GM12878 (cell line): ENCODE data around the gene NFKBIE. TPM values are rescaled to one million over a fixed set of nuclear protein-coding genes. Genes with fewer than 3 reads are reported as not detected.

Experiments
- ATAC-seq: fragments of 200-7000 bp; cut with Tn5 transposase; 3 replicates; pipeline ENCODE4 v1.9.1; 2020; ENCODE audit warnings: mild to moderate bottlenecking, moderate library complexity
- BruUV-seq: library from RNA; stranded (reverse); fragments of 400-500 nt; replicated peaks from 2 replicates; lab custom pipeline; 2021; lab: Mats Ljungman, UMichigan
- CTCF ChIA-PET: fragments of 300-600 bp; sonication (Branson Sonifier 250); formaldehyde crosslinking; extraction: SDS; loops from one replicate; lab custom pipeline; 2021; ENCODE audit warnings: inconsistent platforms; lab: Yijun Ruan, JAX
- POLR2A ChIA-PET: fragments of 350-600 bp; formaldehyde crosslinking; extraction: SDS; loops from one replicate; lab custom pipeline; 2021; ENCODE audit warnings: inconsistent platforms; lab: Charles Lee
- RAD21 ChIA-PET: fragments of 300-600 bp; sonication (Branson Sonifier 250); formaldehyde crosslinking; loops from one replicate; lab custom pipeline; 2023; ENCODE audit warnings: antibody characterized with exemption; ENCODE audit not compliant: unreplicated experiment; lab: Charles Lee
- SMC1A ChIA-PET: fragments of 300-600 bp; sonication (Branson Sonifier 250); formaldehyde crosslinking; loops from one replicate; lab custom pipeline; 2023; ENCODE audit not compliant: unreplicated experiment, uncharacterized antibody; lab: Charles Lee
- DNase-seq: peaks from one replicate; pipeline ENCODE4 v3.0.0-alpha.2; 2011; ENCODE audit warnings: low read depth, low spot score
- FAIRE-seq: peaks from 3 replicates; lab custom pipeline; 2011; peaks lifted over from hg19 to GRCh38; lab: Jason Lieb, UNC
- H2AFZ ChIP-seq: 2 replicates; pipeline ENCODE4 v1.6.0; 2011; ENCODE audit warnings: low read depth, low read length, control low read depth; ENCODE audit not compliant: control insufficient read depth
- H3K27ac ChIP-seq: 2 replicates; pipeline ENCODE4 v1.5.1; 2011; ENCODE audit warnings: control low read depth; ENCODE audit not compliant: control insufficient read depth, insufficient read depth
- H3K27me3 ChIP-seq, 2 experiments: replicated peaks in 1 of 2; 2 replicates each; pipeline versions ENCODE4 v1.6.0 to v1.6.1; 2011; ENCODE audit warnings: low read length in 1 of 2; ENCODE audit not compliant: control insufficient read depth in 2 of 2, insufficient read depth in 2 of 2
- H3K36me3 ChIP-seq, 2 experiments: 2 replicates each; pipeline ENCODE4 v1.5.1; 2011; ENCODE audit warnings: low read length in 1 of 2; ENCODE audit not compliant: control insufficient read depth in 2 of 2, insufficient read depth in 2 of 2
- H3K4me1 ChIP-seq: 2 replicates; pipeline ENCODE4 v1.6.1; 2011; ENCODE audit warnings: mild to moderate bottlenecking, low read length, moderate library complexity, mixed read lengths; ENCODE audit not compliant: control insufficient read depth, insufficient read depth
- H3K4me2 ChIP-seq: 2 replicates; pipeline ENCODE4 v1.6.0; 2011; ENCODE audit warnings: control low read depth; ENCODE audit not compliant: control insufficient read depth, insufficient read depth
- H3K4me3 ChIP-seq: fragments of 200-600 bp; sonication (generic); 2 replicates; pipeline ENCODE4 v1.5.1; 2016
- H3K79me2 ChIP-seq: 2 replicates; pipeline ENCODE4 v1.6.0; 2011; ENCODE audit warnings: low read length; ENCODE audit not compliant: control insufficient read depth, insufficient read depth
- H3K9ac ChIP-seq: 2 replicates; pipeline ENCODE4 v1.8.0; 2011; ENCODE audit warnings: low read length, control low read depth, mixed read lengths; ENCODE audit not compliant: control insufficient read depth, insufficient read depth
- H3K9me3 ChIP-seq: replicated peaks from 3 replicates; pipeline ENCODE4 v1.5.1; 2011; ENCODE audit warnings: mild to moderate bottlenecking, low read length; ENCODE audit not compliant: control insufficient read depth, insufficient read depth
- H4K20me1 ChIP-seq: 2 replicates; pipeline ENCODE4 v1.6.0; 2011; ENCODE audit not compliant: control insufficient read depth, insufficient read depth
- ESRRA ChIP-seq: IDR thresholded peaks from 2 replicates; pipeline ENCODE4 v1.6.1; 2012; ENCODE audit warnings: mild to moderate bottlenecking, low read length, improper control_type of control experiment
- IKZF2 ChIP-seq, 2 experiments: fragments of 450-650 bp; IDR thresholded peaks; 2 replicates each; pipeline ENCODE4 v1.6.1; 2017; ENCODE audit warnings: mild to moderate bottlenecking in 2 of 2, moderate library complexity in 2 of 2
- NR2C2 ChIP-seq: IDR thresholded peaks from 2 replicates; pipeline ENCODE4 v1.6.1; 2011; ENCODE audit warnings: borderline replicate concordance, low read depth; ENCODE audit not compliant: control insufficient read depth, insufficient read length
- NRF1 ChIP-seq: conservative IDR thresholded peaks from 2 replicates; pipeline ENCODE4 v1.6.1; 2011; ENCODE audit warnings: mild to moderate bottlenecking, low read depth, low read length, improper control_type of control experiment
- RELA ChIP-seq: fragments of 450-650 bp; IDR thresholded peaks from 2 replicates; pipeline ENCODE4 v1.8.0; 2014; ENCODE audit warnings: borderline replicate concordance; ENCODE audit not compliant: partially characterized antibody
- ZNF384 ChIP-seq: IDR thresholded peaks from 2 replicates; pipeline ENCODE4 v1.6.1; 2012; ENCODE audit warnings: low read depth, mild to moderate bottlenecking, low read length, improper control_type of control experiment, borderline replicate concordance
- WGBS: methylation state at CpG from one replicate; pipeline ENCODE4 v1.1.6; 2016; ENCODE audit warnings: low lambda C conversion rate; ENCODE audit not compliant: insufficient replicate concordance, insufficient coverage; ENCODE audit errors: missing lambda C conversion rate; 5-methylcytosine and 5-hydroxymethylcytosine counted together
- in situ Hi-C: fragments of 300-500 bp; cut with MboI; formaldehyde crosslinking; loops from 9 replicates; pipeline ENCODE4 v1.14.3; 2018; ENCODE audit warnings: mixed read lengths
- intact Hi-C: fragments of 100-400 bp; cut with micrococcal nuclease; formaldehyde crosslinking; loops from one replicate; pipeline ENCODE4 v1.14.2; 2022; ENCODE audit not compliant: unreplicated experiment
- polyA plus RNA-seq, 11 experiments: library from polyadenylated mRNA; depleted of rRNA in 4 of 11; unstranded in 6 of 11; stranded (reverse) in 5 of 11; fragments of >200 nt; fragmentation: Nextera tagmentation in 4 of 11; fragmentation: Illumina TruSeq in 1 of 11; extraction: Ambion mirVana in 4 of 11; extraction: Trizol in 1 of 11; gene quantifications; 1 replicate in 1 of 11; 2 replicates in 10 of 11; pipeline versions ENCODE4 v1.2.1 to v1.2.3, GENCODE V29; 2011 to 2016; ENCODE audit warnings: inconsistent platforms in 2 of 11, missing spikeins in 2 of 11, low read depth in 1 of 11
- total RNA-seq, 4 experiments: library from RNA; depleted of rRNA in 3 of 4; stranded (reverse); fragments of >200 nt in 3 of 4; fragmentation: Illumina TruSeq in 1 of 4; extraction: Trizol in 1 of 4; gene quantifications; 2 replicates each; pipeline versions ENCODE4 v1.2.1 to v1.2.3, GENCODE V29; 2013 to 2021
- TF ChIP-seq, protein P1 (sequence below): fragments of 450-650 bp; IDR thresholded peaks from 2 replicates; pipeline ENCODE4 v1.6.1; 2016; ENCODE audit warnings: mild to moderate bottlenecking
- TF ChIP-seq, protein P2 (sequence below): IDR thresholded peaks from 2 replicates; pipeline ENCODE4 v1.6.1; 2011; ENCODE audit warnings: borderline replicate concordance, low read depth, mild to moderate bottlenecking, moderate library complexity, low read length; ENCODE audit not compliant: insufficient read depth, poor library complexity, severe bottlenecking
- TF ChIP-seq, protein P3 (sequence below): IDR thresholded peaks from 2 replicates; pipeline ENCODE4 v1.6.1; 2011; ENCODE audit warnings: borderline replicate concordance, low read depth, mild to moderate bottlenecking, moderate library complexity, mixed read lengths, low read length; ENCODE audit not compliant: insufficient read depth; ENCODE audit errors: extremely low read length

NFKBIE gene
- total and polyA plus RNA-seq, 10 of the 15 experiments (the other 5 are each of a cell fraction or from before 2014, with no cell fraction given), result 10.4 to 106 (median 38.8) TPM

DNA sequence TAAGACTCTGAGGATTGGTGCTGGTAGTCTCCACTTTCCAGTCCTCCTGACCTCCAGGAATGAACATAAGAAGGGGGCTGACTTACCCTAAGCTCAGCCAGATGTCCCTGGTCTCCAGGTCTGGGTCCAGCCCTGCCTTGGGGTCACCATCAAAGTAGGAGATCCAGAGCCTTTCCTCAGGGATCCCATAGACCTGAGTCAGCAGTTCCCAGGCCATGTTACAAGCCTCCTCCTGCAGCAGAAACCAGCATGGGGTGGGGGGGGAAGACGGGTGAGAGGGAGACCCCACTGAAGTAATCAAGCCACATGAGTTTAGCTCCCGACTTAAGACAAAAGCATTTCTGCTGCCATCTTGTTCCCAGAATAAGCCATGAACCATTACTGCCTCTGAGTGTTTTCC, 46.0 kb upstream of the NFKBIE start:
- no peak overlapping the region for H3K27ac ChIP-seq
- POLR2A ChIA-PET, result no interaction called here
- FAIRE-seq (no peak), DNase-seq (no peak), ATAC-seq (no peak)
- no peaks in the 10 kb centered on the region; a peak in 1 of 4 replicates for H3K27me3 ChIP-seq
- no peaks in the 10 kb centered on the region for H4K20me1 ChIP-seq
- peaks cover 11% of the 10 kb centered on the region for H3K79me2 ChIP-seq
- no peaks in the 10 kb centered on the region for H3K9me3 ChIP-seq
- in situ Hi-C loops (no loop called here), intact Hi-C loops (no loop called here)
- SMC1A ChIA-PET, result interaction anchor here (2.7 kb wide), 1 partner anchor 43 kb away, joined by 11 read pairs; no protein-coding TSS in a partner anchor
- CTCF ChIA-PET, result interaction anchor here (2.3 to 2.8 kb wide), 2 partner anchors 16 to 44 kb away, joined by 8 to 34 read pairs; no protein-coding TSS in a partner anchor
- no peak overlapping the region for H3K4me2 ChIP-seq
- WGBS, result 62% methylated on average over 2 of the region's 2 CpGs
- H3K4me1 ChIP-seq, result peaks cover 5% of the 10 kb centered on the region
- no TSS peak for BruUV-seq
- no peak for TF ChIP-seq NR2C2
- no peak for TF ChIP-seq IKZF2 (IDR thresholded peaks at IDR 0.05)
- TF ChIP-seq RELA, result no peak
- TF ChIP-seq, protein P1, sequence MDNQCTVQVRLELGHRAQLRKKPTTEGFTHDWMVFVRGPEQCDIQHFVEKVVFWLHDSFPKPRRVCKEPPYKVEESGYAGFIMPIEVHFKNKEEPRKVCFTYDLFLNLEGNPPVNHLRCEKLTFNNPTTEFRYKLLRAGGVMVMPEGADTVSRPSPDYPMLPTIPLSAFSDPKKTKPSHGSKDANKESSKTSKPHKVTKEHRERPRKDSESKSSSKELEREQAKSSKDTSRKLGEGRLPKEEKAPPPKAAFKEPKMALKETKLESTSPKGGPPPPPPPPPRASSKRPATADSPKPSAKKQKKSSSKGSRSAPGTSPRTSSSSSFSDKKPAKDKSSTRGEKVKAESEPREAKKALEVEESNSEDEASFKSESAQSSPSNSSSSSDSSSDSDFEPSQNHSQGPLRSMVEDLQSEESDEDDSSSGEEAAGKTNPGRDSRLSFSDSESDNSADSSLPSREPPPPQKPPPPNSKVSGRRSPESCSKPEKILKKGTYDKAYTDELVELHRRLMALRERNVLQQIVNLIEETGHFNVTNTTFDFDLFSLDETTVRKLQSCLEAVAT, result no peak
- no peak overlapping the region for H2AFZ ChIP-seq
- H3K9ac ChIP-seq, result no peak overlapping the region
- H3K36me3 ChIP-seq, result peaks cover 6 to 14% of the 10 kb centered on the region in 2 experiments
- RAD21 ChIA-PET, result no interaction called here
- no peak overlapping the region for H3K4me3 ChIP-seq

DNA sequence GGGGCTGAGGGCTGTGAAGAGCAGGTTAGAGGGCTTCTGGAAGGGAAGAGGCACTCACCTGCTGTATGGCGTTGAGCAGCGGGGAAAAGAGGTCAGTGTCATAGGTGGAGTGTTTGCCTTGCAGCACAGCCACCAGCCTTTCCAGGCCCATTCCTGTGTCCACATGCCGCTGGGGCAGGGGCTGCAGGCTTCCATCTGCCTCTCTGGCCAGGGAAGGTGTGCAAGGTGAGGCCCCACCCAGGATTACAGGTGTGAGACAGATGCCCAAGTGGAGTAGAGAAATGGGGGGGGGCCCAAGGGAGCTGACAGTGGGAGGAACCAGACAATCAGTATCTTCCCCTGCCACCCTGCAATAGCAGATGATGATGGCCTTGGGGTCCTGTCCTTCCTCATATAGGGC, 44.9 kb upstream of the NFKBIE start:
- 75% methylated on average over 3 of the region's 3 CpGs for WGBS
- H3K4me3 ChIP-seq, result no peak overlapping the region
- H2AFZ ChIP-seq, result no peak overlapping the region
- in situ Hi-C loops (no loop called here), intact Hi-C loops (no loop called here)
- H3K27me3 ChIP-seq, result no peaks in the 10 kb centered on the region
- DNase-seq (no peak), ATAC-seq (no peak), FAIRE-seq (no peak)
- ChIA-PET CTCF (interaction anchor here (0.9 to 7.4 kb wide), 3 partner anchors 29 to 43 kb away, joined by 4 to 87 read pairs (median 5); partner anchors contain the start of genes NFKBIE and TMEM151B), POLR2A (no interaction called here), RAD21 (no interaction called here), SMC1A (no interaction called here)
- H3K79me2 ChIP-seq, result peaks cover 11% of the 10 kb centered on the region
- H3K36me3 ChIP-seq, result peaks cover 6 to 14% of the 10 kb centered on the region in 2 experiments
- no peak overlapping the region for H3K9ac ChIP-seq
- H4K20me1 ChIP-seq, result no peaks in the 10 kb centered on the region
- H3K27ac ChIP-seq, result no peak overlapping the region
- TF ChIP-seq, protein P2, sequence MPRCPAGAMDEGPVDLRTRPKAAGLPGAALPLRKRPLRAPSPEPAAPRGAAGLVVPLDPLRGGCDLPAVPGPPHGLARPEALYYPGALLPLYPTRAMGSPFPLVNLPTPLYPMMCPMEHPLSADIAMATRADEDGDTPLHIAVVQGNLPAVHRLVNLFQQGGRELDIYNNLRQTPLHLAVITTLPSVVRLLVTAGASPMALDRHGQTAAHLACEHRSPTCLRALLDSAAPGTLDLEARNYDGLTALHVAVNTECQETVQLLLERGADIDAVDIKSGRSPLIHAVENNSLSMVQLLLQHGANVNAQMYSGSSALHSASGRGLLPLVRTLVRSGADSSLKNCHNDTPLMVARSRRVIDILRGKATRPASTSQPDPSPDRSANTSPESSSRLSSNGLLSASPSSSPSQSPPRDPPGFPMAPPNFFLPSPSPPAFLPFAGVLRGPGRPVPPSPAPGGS, result no peak
- no peak for TF ChIP-seq NRF1
- TF ChIP-seq, protein P3, sequence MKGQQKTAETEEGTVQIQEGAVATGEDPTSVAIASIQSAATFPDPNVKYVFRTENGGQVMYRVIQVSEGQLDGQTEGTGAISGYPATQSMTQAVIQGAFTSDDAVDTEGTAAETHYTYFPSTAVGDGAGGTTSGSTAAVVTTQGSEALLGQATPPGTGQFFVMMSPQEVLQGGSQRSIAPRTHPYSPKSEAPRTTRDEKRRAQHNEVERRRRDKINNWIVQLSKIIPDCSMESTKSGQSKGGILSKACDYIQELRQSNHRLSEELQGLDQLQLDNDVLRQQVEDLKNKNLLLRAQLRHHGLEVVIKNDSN, result no peak
- no peak for TF ChIP-seq ESRRA
- no peak for TF ChIP-seq ZNF384
- BruUV-seq, result no TSS peak
- H3K4me1 ChIP-seq, result peaks cover 5% of the 10 kb centered on the region
- no peaks in the 10 kb centered on the region for H3K9me3 ChIP-seq
- H3K4me2 ChIP-seq, result no peak overlapping the region
